ENCODE results near the gene EFNA5.

DNA sequence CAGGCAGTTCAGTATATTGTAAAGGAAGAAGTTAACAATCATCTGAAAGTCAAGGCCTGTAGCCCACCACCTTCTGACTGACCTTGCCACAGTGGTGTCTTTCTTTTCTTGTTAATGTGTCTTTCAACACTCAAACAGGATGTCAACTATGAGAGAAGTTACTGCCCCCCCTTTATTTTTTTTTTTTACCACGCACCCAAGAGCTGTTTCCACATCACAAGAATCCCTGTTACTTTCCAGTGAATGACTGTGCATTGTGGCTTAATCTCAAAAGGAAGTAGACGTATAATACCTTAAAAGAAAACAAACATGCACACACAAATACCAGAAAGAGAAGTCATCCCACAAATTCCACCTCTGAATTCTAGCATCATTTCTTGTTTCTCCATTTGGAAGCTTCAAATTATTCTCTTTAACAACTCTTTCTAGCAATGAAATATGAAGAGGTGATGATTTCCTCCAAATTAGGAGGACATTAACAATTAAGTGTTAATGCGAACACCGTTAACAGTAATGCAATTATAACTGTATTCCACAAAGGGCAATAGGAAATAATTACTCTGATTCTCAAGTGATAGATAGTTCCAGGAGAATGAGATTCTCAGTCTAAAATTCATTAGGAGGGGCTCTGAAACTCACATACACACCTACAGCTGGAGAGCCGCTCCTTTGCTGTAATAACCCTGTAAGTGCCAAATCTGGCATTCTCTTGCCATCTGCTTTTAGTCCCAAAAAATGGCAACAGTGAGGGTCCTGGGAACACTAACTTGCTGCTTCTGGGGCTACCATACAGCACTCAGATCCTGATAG is 201.0 kb downstream of the EFNA5 start:
- TF ChIP-seq POLR2A (IDR thresholded peaks at IDR 0.05; ENCODE audit: borderline replicate concordance, extremely low read depth, insufficient read depth, insufficient read length) (no peak), EZH2 (IDR thresholded peaks at IDR 0.05) (no peak), ZFX (IDR thresholded peaks at IDR 0.05) (no peak), SP1 (IDR thresholded peaks at IDR 0.05; ENCODE audit: low read depth) (peak; percentile 32; the same call in 1 of the 2 replicates), POLR2AphosphoS5 (IDR thresholded peaks at IDR 0.05; ENCODE audit: low read depth, low read length) (no peak)
- TF ChIP-seq, protein P1, sequence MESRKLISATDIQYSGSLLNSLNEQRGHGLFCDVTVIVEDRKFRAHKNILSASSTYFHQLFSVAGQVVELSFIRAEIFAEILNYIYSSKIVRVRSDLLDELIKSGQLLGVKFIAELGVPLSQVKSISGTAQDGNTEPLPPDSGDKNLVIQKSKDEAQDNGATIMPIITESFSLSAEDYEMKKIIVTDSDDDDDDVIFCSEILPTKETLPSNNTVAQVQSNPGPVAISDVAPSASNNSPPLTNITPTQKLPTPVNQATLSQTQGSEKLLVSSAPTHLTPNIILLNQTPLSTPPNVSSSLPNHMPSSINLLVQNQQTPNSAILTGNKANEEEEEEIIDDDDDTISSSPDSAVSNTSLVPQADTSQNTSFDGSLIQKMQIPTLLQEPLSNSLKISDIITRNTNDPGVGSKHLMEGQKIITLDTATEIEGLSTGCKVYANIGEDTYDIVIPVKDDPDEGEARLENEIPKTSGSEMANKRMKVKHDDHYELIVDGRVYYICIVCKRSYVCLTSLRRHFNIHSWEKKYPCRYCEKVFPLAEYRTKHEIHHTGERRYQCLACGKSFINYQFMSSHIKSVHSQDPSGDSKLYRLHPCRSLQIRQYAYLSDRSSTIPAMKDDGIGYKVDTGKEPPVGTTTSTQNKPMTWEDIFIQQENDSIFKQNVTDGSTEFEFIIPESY (IDR thresholded peaks at IDR 0.05; ENCODE audit: extremely low read depth, insufficient replicate concordance, low read length) = no peak
- TF ChIP-seq, protein P2, sequence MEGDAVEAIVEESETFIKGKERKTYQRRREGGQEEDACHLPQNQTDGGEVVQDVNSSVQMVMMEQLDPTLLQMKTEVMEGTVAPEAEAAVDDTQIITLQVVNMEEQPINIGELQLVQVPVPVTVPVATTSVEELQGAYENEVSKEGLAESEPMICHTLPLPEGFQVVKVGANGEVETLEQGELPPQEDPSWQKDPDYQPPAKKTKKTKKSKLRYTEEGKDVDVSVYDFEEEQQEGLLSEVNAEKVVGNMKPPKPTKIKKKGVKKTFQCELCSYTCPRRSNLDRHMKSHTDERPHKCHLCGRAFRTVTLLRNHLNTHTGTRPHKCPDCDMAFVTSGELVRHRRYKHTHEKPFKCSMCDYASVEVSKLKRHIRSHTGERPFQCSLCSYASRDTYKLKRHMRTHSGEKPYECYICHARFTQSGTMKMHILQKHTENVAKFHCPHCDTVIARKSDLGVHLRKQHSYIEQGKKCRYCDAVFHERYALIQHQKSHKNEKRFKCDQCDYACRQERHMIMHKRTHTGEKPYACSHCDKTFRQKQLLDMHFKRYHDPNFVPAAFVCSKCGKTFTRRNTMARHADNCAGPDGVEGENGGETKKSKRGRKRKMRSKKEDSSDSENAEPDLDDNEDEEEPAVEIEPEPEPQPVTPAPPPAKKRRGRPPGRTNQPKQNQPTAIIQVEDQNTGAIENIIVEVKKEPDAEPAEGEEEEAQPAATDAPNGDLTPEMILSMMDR (IDR thresholded peaks at IDR 0.05 in 2 of 3, conservative IDR thresholded peaks at IDR 0.05 in 1 of 3; ENCODE audit: borderline replicate concordance in 1 of 3, insufficient read depth in 1 of 3, low read depth in 2 of 3, low read length in 2 of 3) = no peak
- TF ChIP-seq, protein P3, sequence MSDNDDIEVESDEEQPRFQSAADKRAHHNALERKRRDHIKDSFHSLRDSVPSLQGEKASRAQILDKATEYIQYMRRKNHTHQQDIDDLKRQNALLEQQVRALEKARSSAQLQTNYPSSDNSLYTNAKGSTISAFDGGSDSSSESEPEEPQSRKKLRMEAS (IDR thresholded peaks at IDR 0.05) = no peak
